ENCODE measurements around the gene RIMS4. TPM values are rescaled to one million over a fixed set of nuclear protein-coding genes. Genes with fewer than 3 reads are reported as not detected.

The RIMS4 gene
- total and polyA plus RNA-seq, 2 of the 13 experiments (the other 11 are each of a cell fraction or from before 2014, with no cell fraction given): 0.01 to 0.07 TPM

GRCh38 chr20:44810061-44810390 is 320 bp downstream of the RIMS4 start (continued):
- no peak for TF ChIP-seq ZNF512B (CRISPR knock-in tag; IDR thresholded peaks at IDR 0.05; ENCODE audit: borderline replicate concordance)
- no peak for TF ChIP-seq ZNF562 (CRISPR knock-in tag; IDR thresholded peaks at IDR 0.05; ENCODE audit: borderline replicate concordance)
- TF ChIP-seq ARID2 (CRISPR knock-in tag; IDR thresholded peaks at IDR 0.05; ENCODE audit: borderline replicate concordance): no peak
- TF ChIP-seq HIC2 (CRISPR knock-in tag; IDR thresholded peaks at IDR 0.05; ENCODE audit: low read depth): no peak
- TF ChIP-seq NR1H2 (CRISPR knock-in tag; IDR thresholded peaks at IDR 0.05; ENCODE audit: borderline replicate concordance, low read depth): no peak
- TF ChIP-seq ATM (IDR thresholded peaks at IDR 0.05; ENCODE audit: borderline replicate concordance): no peak
- no peak for TF ChIP-seq NFE2L2 (IDR thresholded peaks at IDR 0.05; ENCODE audit: low read length)
- TF ChIP-seq TMF1 (CRISPR knock-in tag; IDR thresholded peaks at IDR 0.05; ENCODE audit: low read depth): no peak
- TF ChIP-seq ZFP82 (CRISPR knock-in tag; IDR thresholded peaks at IDR 0.05; ENCODE audit: borderline replicate concordance): no peak
- TF ChIP-seq ZNF576 (CRISPR knock-in tag; IDR thresholded peaks at IDR 0.05): no peak
- TF ChIP-seq ZBTB8A (CRISPR knock-in tag; IDR thresholded peaks at IDR 0.05; ENCODE audit: borderline replicate concordance, low read depth): no peak
